Lower leg skin (tissue), 4 donors: ENCODE data around the gene VWCE. TPM values are rescaled to one million over a fixed set of nuclear protein-coding genes. Genes with fewer than 3 reads are reported as not detected.

Experiments
- DNase-seq, 2 donors: peaks; one replicate each; pipeline ENCODE4 v3.0.0-alpha.2; 2019; ENCODE audit warnings: low spot score in 2 of 2
- H3K4me3 ChIP-seq: fragments of 200-600 bp; sonication (generic); 2 replicates; pipeline ENCODE4 v1.5.1; 2017; ENCODE audit warnings: mild to moderate bottlenecking, low read depth; ENCODE audit not compliant: poor library complexity, severe bottlenecking
- POLR2A ChIP-seq, 2 donors: fragments of 450-650 bp; IDR thresholded peaks; one replicate each; pipeline ENCODE4 v1.6.1; 2016 to 2017; ENCODE audit warnings: antibody characterized with exemption in 2 of 2, mild to moderate bottlenecking in 1 of 2, moderate library complexity in 1 of 2
- WGBS, 2 donors: methylation state at CpG; one replicate each; pipeline ENCODE4 v1.1.5; 2018; 5-methylcytosine and 5-hydroxymethylcytosine counted together
- intact Hi-C: fragments of 100-400 bp; cut with DNase I; formaldehyde crosslinking; loops from one replicate; pipeline ENCODE4 v1.15.0; 2023; ENCODE audit warnings: low total_unique reads
- total RNA-seq, 4 donors: library from RNA; depleted of rRNA; stranded (reverse); fragments of >200 nt; gene quantifications; one replicate each; pipeline ENCODE4 v1.1.0, GENCODE V29; 2016
- TF ChIP-seq, protein P1 (sequence below), 3 donors: fragments of 450-650 bp; IDR thresholded peaks; one replicate each; pipeline ENCODE4 v1.5.1; 2016; ENCODE audit warnings: antibody characterized with exemption in 3 of 3, mild to moderate bottlenecking in 3 of 3, moderate library complexity in 2 of 3

VWCE gene
- total RNA-seq, 4 donors from 2014 or later = 0.22 to 0.68 TPM; not detected in 2

DNA sequence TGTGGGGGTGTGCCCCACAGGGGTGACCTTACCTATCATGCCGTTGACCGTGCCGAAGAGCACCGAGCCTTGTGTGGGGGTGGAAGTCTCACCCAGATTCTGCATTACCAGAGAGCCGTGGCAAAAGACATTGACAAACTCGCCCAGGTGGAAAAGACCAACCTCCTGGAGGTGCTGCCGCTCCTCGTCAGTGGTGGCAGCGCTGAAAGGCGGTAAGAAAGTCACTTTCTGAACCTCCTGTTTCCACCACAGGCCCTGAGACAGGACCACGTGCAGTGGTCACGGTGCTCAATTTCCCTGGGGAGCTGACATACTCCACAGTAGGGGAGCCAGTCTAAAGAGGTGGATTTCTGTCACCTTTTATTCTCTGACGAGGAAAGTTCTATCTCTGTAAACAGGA lies 7.4 kb upstream of the VWCE start:
- no peak overlapping the region for H3K4me3 ChIP-seq
- intact Hi-C loops = no loop called here
- no peak for TF ChIP-seq POLR2A (IDR thresholded peaks at IDR 0.05)
- TF ChIP-seq, protein P1, sequence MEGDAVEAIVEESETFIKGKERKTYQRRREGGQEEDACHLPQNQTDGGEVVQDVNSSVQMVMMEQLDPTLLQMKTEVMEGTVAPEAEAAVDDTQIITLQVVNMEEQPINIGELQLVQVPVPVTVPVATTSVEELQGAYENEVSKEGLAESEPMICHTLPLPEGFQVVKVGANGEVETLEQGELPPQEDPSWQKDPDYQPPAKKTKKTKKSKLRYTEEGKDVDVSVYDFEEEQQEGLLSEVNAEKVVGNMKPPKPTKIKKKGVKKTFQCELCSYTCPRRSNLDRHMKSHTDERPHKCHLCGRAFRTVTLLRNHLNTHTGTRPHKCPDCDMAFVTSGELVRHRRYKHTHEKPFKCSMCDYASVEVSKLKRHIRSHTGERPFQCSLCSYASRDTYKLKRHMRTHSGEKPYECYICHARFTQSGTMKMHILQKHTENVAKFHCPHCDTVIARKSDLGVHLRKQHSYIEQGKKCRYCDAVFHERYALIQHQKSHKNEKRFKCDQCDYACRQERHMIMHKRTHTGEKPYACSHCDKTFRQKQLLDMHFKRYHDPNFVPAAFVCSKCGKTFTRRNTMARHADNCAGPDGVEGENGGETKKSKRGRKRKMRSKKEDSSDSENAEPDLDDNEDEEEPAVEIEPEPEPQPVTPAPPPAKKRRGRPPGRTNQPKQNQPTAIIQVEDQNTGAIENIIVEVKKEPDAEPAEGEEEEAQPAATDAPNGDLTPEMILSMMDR (IDR thresholded peaks at IDR 0.05) = no peak
- no peak for DNase-seq
- 93 to 96% methylated on average over 13 of the region's 13 CpGs for WGBS, 2 donors

DNA sequence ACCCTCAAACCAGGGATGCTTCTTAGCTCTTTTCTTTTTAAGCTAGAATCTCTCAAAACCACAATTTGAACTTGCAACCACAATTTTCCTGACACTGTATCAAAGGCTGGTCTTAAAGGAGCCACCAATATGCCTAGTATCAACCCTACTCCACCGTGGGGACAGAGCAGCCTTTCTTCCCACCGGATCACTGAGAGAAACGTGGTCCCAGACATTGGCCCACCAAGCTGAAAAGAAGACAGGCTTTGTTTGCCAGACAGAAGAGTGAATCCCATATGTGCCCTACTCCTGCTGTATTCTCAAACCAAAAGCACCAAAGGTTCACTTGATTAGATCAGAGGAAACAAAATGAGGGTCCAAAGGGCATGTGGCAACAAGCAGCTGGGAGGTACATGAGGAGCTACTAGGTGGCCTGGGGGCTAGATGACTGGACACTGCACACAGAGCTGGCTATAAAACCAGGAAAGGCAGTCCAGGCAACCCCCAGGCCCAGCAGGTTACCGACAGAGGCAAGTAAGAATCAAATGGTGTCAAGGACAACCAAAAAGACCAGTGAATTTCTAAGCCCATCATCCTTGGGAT lies 3.6 kb upstream of the VWCE start:
- 87 to 91% methylated on average over 4 of the region's 4 CpGs for WGBS, 2 donors
- H3K4me3 ChIP-seq = no peak overlapping the region
- TF ChIP-seq, protein P1 (IDR thresholded peaks at IDR 0.05) = no peak
- TF ChIP-seq POLR2A (IDR thresholded peaks at IDR 0.05) = no peak
- no peak for DNase-seq
- intact Hi-C loops = no loop called here

- TF ChIP-seq POLR2A (IDR thresholded peaks at IDR 0.05) = no peak
- TF ChIP-seq, protein P1 (IDR thresholded peaks at IDR 0.05) = no peak
- 17 to 32% methylated on average over 5 of the region's 5 CpGs for WGBS, 2 donors
- intact Hi-C loops = no loop called here
- DNase-seq = peak in 1 of 2 donors; percentile 38
- no peak overlapping the region for H3K4me3 ChIP-seq
Observed at GRCh38 chr11:61297746-61298145, 2.6 kb upstream of the VWCE start.

- DNase-seq = no peak
- H3K4me3 ChIP-seq = no peak overlapping the region
- 4 to 24% methylated on average over 1 of the region's 1 CpG for WGBS, 2 donors
- TF ChIP-seq, protein P1 (IDR thresholded peaks at IDR 0.05) = no peak
- TF ChIP-seq POLR2A (IDR thresholded peaks at IDR 0.05) = no peak
- intact Hi-C loops = no loop called here
Observed at GRCh38 chr11:61297341-61297740, 2.2 kb upstream of the VWCE start.

GRCh38 chr11:61295596-61295926 lies 445 bp upstream of the VWCE start:
- intact Hi-C loops = no loop called here
- no peak for TF ChIP-seq POLR2A (IDR thresholded peaks at IDR 0.05)
- TF ChIP-seq, protein P1 (IDR thresholded peaks at IDR 0.05) = no peak
- whole genome bisulfite sequencing, 2 donors = 52 to 56% methylated on average over 10 to 12 of the region's 12 CpGs
- no peak overlapping the region for H3K4me3 ChIP-seq
- DNase-seq = no peak
